Mononuclear cell (primary cell): ENCODE data around the gene APLP2. TPM values are rescaled to one million over a fixed set of nuclear protein-coding genes. Genes with fewer than 3 reads are reported as not detected.
"Not testable (repeated sequence)": the region's sequence is repeated elsewhere in the genome, so short reads cannot be mapped to it uniquely, and the experiment has no call there.

ENCODE experiments used
- H3K27me3 ChIP-seq: 2 replicates; pipeline ENCODE4 v1.6.0; 2011; ENCODE audit warnings: low read length, control low read depth; ENCODE audit not compliant: insufficient read depth
- H3K4me1 ChIP-seq: 2 replicates; pipeline ENCODE4 v1.5.1; 2011; ENCODE audit warnings: mild to moderate bottlenecking, low read length, control low read depth; ENCODE audit not compliant: insufficient read depth
- H3K4me3 ChIP-seq: 2 replicates; pipeline ENCODE4 v1.5.1; 2011; ENCODE audit warnings: mild to moderate bottlenecking, low read length, moderate library complexity
- H3K9me3 ChIP-seq: 2 replicates; pipeline ENCODE4 v1.5.1; 2011; ENCODE audit warnings: low read depth, mild to moderate bottlenecking, control low read depth, low read length
- total RNA-seq: library from RNA; depleted of rRNA; stranded (reverse); fragments of >200 nt; gene quantifications from one replicate; pipeline ENCODE4 v1.2.3, GENCODE V29; 2012

APLP2 gene
- total RNA-seq, 1 donor, result 316 TPM

DNA sequence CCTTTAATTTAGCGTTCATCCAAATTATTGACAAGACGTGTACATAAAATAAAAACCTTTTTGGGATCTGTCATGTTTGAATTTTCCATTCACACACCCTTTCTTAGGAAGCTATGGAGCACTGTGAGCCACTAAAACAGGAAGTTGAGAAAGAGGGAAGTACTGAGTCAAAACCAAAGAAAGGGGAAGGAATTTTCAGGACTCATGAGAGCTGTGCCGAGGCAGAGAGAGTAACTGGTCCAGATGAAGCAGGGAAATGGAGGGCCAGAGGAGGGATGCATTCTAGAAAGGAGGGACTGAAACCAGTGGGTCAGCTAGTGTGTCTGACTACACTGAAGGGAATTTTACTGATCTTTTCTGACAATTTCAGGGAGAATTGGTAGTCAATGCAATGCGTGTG lies 24.9 kb downstream of the APLP2 start:
- H3K4me3 ChIP-seq, result no peak overlapping the region
- no peaks in the 10 kb centered on the region for H3K27me3 ChIP-seq
- H3K4me1 ChIP-seq, result peaks cover 50% of the 10 kb centered on the region
- H3K9me3 ChIP-seq, result no peaks in the 10 kb centered on the region

DNA sequence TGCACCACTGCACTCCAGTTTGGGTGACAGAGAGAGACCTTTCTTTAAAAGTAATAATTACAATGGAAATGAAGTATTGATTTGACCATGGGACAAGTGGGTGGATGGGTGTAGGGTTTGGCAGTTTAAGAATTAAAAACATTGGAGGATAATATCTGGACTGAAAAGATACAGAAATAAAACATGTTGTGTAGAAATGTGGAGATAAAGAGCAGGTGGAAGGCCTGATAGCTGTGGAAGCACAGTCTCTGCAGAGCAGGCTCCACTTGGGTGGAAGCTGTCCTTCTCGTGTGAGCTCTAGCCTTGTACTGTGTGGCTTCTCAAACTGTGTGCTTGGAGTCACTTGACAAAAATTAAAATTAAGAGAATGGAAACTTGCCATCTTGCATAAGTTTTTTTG lies 25.6 kb downstream of the APLP2 start:
- peaks cover 51% of the 10 kb centered on the region for H3K4me1 ChIP-seq
- H3K4me3 ChIP-seq, result no peak overlapping the region
- no peaks in the 10 kb centered on the region for H3K9me3 ChIP-seq
- H3K27me3 ChIP-seq, result no peaks in the 10 kb centered on the region

DNA sequence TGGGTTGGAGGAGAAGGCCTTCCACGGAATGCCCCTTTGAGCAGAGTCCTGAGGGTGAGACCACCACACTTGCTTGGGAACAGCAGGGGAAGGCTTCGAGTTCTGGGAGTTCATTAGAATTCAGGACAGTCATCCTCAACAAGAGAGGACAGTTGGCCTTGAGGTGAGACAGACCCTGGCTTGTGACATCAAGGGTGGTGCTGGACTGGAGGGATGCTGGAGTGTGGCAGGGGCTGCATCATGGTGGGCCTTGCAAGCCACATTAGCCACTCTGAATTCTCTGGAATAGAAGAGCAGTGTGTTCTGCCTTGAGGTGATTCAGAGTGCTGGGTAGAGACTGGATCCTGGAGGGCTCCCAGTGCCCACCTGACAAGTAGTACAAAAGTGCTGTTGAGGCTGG lies 26.3 kb downstream of the APLP2 start:
- H3K4me1 ChIP-seq, result peaks cover 51% of the 10 kb centered on the region
- H3K4me3 ChIP-seq, result no peak overlapping the region
- H3K27me3 ChIP-seq, result no peaks in the 10 kb centered on the region
- no peaks in the 10 kb centered on the region for H3K9me3 ChIP-seq

DNA sequence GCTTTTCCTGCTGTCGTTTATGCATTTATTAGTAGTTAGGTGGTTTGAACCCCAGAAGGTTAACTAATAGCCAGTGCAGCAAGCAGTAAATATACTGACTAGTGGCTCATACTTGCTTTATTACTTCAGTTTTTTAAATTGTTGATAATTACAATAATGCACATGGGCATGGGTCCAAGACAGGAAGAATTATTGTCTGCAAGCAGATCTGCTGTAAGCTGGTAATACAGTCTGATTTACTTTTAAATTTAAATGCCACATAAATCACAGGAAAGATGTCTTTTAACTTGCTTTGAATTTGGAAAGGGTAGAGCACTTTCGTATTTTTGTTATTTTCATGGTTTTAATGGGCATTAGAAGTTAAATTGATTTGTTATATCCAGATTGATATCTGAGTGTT lies 27.1 kb downstream of the APLP2 start:
- no peaks in the 10 kb centered on the region for H3K27me3 ChIP-seq
- no peak overlapping the region for H3K4me3 ChIP-seq
- H3K9me3 ChIP-seq, result no peaks in the 10 kb centered on the region
- peaks cover 54% of the 10 kb centered on the region for H3K4me1 ChIP-seq

DNA sequence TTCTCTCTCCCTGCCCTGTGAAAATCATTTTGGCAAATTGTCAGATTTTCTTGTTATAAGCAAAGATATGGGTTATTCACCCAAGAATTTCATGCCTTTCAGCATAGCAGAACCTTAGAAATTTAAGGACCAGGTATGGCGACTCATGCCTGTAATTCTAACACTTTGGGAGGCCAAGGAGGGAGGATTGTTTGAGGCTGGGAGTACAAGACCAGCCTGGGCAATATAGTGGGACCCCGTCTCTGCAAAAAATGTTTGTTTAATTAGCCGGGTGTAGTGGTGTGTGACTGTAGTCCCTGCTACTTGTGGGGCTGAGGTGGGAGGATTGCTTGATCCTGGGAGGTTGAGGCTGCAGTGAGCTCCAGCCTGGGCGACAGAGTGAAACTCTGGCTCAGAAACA lies 27.6 kb downstream of the APLP2 start:
- H3K4me3 ChIP-seq, result no peak overlapping the region
- H3K4me1 ChIP-seq, result peaks cover 57% of the 10 kb centered on the region

DNA sequence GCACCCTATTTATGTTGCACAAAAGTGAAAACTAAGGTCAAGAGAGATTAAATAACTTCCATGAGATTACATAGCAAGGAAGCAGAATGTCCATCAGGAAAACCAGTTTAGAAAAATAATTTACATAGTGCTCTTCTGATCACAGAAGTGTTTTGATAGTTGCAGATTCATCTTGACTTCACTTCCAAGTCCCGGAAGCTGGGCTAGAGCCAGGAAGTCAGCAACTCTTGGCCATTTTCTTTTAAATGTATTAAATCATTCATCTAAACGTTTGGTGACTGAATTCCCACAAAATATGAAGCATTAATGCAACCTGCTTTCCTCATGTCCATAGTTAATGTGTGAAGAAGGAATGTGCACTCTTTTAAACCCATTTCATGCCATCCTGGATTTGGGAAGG lies 29.7 kb downstream of the APLP2 start:
- no peak overlapping the region for H3K4me3 ChIP-seq
- H3K4me1 ChIP-seq, result peaks cover 65% of the 10 kb centered on the region
- no peaks in the 10 kb centered on the region for H3K9me3 ChIP-seq
- H3K27me3 ChIP-seq, result no peaks in the 10 kb centered on the region

More for the DNA sequence above, 27.6 kb downstream of the APLP2 start:
- Histone ChIP-seq H3K27me3 (no peaks in the 10 kb centered on the region), H3K9me3 (no peaks in the 10 kb centered on the region)

DNA sequence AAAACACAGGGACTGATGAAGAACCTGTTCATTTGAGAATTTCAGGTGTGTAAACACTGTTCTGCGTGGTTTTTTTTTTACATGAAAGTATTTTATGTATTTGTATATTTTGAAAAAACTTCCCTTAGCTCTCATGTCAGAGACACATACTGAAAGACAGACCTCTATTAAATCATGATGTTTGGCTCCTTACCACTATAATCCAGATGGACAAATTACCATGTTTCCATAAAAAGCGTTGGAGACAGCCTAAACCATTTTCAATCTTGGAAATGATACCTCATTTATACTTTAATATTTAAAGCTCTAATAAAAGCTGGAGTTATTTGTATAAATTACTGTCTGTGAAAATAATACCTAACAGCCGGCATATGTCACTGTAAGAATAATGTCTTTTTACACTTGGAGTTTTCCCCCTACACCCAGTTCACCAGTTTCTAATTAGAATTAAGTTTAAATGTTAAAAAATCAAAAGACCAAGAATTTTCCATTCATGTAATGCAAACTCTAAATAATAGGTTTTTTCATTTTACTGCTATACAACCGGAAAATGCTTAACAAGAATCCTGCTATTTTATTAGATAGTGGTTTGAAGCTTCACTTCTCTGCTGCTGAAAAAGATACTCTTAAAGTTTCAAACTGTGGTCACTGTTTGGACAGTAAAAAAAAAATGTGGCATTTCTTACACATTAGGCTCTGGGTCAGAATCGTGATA lies 30.8 kb downstream of the APLP2 start:
- Histone ChIP-seq H3K9me3 (no peaks in the 10 kb centered on the region), H3K4me3 (no peak overlapping the region), H3K4me1 (peaks cover 55% of the 10 kb centered on the region), H3K27me3 (no peaks in the 10 kb centered on the region)

DNA sequence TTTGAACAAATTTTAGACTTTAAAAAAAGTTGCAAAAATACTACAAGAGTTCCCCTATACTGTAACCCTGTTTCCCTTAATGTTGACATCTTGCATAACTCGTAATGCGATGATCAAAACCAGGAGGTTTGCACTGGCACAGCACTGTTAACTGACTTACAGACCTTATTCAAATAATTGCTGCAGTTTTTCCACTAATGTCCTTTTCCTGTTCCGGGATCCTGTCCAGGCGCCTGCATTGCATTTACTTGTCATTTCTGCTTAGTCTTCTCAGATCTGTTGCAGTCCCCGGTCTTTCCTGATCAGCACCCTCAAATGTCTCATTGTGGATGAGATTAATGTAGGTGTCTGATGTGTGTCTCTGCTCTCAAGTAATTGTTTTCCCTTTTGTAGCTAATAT lies 32.0 kb downstream of the APLP2 start:
- H3K4me3 ChIP-seq, result no peak overlapping the region
- peaks cover 53% of the 10 kb centered on the region for H3K4me1 ChIP-seq
- no peaks in the 10 kb centered on the region for H3K27me3 ChIP-seq
- H3K9me3 ChIP-seq, result no peaks in the 10 kb centered on the region

DNA sequence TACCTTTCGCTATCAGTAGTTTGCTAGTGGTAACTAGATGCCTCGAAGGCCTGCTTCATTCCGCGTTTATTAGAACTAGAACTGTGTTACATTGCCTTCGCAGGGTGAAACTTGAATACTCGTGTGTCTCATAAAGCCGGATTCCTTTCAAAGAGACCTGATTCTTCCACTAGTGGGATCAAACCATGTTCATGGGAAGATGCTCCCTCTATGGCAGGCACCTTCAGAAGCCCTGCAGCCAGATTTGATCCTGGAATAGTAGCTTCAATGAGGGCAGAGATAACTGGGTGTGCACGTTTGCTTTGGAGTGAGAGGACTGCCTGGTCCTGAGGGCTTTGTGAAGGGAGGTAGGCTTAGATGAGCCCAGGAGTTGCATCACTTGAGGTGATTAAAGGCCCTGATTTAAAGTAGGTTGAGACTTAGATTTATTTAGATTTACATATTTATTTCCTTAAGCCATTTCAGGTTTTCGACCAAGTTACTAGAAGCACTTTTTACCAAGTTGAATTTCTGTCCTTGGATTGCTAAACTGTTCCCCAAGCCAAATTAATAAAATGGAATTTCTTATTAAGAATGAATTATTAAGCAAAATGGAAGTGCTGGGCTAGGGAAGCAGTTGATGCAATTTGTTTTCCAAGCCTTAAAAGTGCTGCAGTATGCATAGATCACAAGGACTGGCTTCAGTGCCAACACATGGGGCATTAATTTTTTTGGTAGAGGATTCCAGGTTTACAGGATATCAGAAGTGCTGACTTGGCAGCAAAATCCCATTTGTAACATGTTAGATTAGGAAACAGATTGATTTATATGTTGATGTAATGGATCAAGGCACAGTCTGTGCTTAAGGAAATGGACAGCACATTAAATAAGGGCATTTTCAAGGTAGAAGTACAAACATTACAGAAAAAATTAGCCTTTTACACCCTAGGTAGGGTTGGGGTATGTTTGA lies 32.9 kb downstream of the APLP2 start:
- H3K27me3 ChIP-seq, result no peaks in the 10 kb centered on the region
- no peaks in the 10 kb centered on the region for H3K9me3 ChIP-seq
- peaks cover 50% of the 10 kb centered on the region for H3K4me1 ChIP-seq
- no peak overlapping the region for H3K4me3 ChIP-seq

DNA sequence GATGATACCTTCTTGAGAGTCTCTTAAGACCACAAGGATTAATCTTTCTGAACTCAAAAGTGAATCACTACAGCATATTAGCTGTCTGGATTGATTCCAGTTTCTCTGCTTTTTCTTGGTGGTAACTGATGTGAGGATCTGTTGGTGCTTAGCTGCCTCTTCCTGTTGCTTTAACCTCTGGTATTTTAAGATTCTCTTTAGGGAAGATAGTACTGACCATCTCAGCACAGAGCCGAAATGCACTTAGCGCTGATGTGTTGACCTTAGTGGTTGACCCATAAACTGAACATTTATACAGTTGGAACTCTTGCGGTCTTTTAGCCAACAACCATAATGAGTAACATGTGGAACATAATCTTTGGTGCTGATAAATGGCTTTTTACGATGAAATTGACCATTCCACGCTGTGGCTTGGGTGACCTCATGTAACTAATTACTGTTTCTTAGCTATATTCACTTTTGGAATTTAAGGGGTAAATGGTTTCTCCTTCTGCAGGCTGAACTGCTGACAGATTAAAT lies 33.7 kb downstream of the APLP2 start:
- peaks cover 44% of the 10 kb centered on the region for H3K4me1 ChIP-seq
- no peaks in the 10 kb centered on the region for H3K9me3 ChIP-seq
- no peak overlapping the region for H3K4me3 ChIP-seq
- H3K27me3 ChIP-seq, result no peaks in the 10 kb centered on the region

DNA sequence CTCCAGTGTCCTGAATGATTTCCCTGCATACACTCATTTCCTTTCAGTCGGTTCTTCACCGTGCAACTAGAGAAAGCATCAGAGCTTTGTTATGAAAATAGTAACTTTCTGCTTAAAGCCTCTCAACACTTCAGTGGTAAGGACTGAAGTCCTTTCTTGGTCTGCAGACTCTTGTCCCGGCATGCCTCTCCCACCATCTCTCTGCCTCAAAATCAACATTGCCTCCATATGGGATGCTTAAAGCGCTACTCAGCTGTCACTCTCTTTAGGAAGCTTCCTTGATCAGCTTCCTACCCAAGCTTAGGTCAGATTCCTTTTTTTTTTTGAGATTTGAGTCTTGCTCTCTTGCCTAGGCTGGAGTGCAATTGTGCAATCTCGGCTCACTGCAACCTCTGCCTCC lies 36.7 kb downstream of the APLP2 start:
- H3K4me3 ChIP-seq, result no peak overlapping the region
- H3K4me1 ChIP-seq, result peaks cover 44% of the 10 kb centered on the region
- no peaks in the 10 kb centered on the region for H3K9me3 ChIP-seq
- no peaks in the 10 kb centered on the region for H3K27me3 ChIP-seq

DNA sequence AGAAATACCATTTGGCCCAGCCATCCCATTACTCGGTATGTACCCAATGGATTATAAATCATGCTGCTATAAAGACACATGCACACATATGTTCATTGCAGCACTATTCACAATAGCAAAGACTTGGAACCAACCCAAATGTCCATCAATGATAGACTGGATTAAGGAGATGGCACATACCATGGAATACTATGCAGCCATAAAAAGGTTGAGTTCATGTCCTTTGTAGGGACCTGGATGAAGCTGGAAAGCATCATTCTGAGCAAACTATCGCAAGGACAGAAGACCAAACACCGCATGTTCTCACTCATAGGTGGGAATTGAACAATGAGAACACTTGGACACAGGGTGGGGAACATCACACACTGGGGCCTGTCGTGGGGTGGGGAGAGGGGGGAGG lies 39.0 kb downstream of the APLP2 start:
- not testable (repeated sequence) for H3K9me3 ChIP-seq, H3K4me3 ChIP-seq, H3K27me3 ChIP-seq
- peaks cover 25% of the 10 kb centered on the region for H3K4me1 ChIP-seq

DNA sequence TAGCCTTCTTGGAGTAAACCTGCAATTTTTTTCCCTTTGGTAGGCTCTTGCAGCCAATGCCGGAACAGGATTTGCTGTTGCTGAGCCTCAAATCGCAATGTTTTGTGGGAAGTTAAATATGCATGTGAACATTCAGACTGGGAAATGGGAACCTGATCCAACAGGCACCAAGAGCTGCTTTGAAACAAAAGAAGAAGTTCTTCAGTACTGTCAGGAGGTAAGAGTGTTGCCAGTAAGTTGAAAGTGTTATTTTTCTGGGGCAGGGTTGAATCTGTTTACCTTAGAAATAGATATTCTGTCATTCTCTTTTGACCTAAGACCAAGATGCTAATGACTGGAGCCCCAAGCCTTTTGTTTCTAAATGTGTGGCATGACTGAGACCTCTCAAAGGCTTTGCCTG lies 39.7 kb downstream of the APLP2 start:
- Histone ChIP-seq H3K9me3 (no peaks in the 10 kb centered on the region), H3K27me3 (no peaks in the 10 kb centered on the region), H3K4me1 (peaks cover 18% of the 10 kb centered on the region), H3K4me3 (no peak overlapping the region)

DNA sequence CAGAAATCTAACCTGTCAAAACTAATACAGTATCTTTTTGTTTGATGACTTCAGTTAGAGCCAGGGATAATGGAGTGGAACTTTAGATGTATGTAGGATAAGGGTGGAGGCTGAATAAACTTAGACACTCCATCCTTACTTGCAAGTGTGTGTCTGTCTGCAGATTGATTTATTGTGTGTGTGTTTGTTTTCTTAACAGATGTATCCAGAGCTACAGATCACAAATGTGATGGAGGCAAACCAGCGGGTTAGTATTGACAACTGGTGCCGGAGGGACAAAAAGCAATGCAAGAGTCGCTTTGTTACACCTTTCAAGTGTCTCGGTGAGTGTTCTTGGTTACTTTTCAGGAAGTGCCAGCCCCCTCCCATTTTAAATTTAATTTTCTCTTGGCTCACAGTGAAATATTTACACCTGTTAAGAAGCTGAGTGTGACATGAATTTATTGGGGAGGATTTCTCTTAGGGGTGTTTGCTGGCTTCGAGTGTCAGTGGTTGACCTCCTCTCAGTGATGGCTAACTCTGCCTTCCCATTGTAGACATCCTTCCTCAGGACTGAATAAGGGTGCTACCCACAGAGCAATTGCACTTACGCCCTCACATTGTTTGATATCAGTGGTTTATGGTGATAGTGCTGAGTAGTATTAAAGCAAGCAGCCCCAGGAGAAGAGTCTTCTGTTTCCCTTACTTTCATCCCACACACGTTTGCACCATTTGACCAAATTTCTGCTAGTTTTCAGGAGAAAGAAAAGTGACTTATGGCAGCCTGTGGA lies 40.8 kb downstream of the APLP2 start:
- H3K9me3 ChIP-seq, result no peaks in the 10 kb centered on the region
- H3K4me3 ChIP-seq, result no peak overlapping the region
- no peaks in the 10 kb centered on the region for H3K27me3 ChIP-seq
- peaks cover 18% of the 10 kb centered on the region for H3K4me1 ChIP-seq
